ENCODE measurements around the gene AGAP5.

AGAP5 gene

GRCh38 chr10:73625004-73625883 is 72.7 kb downstream of the AGAP5 start:
- no peak for DNase-seq
